HG03378 (cell line): ENCODE measurements around the gene GRM2.
"Not testable (repeated sequence)": the region's sequence is repeated elsewhere in the genome, so short reads cannot be mapped to it uniquely, and the experiment has no call there.

ENCODE experiments used
- ATAC-seq: cut with Tn5 transposase; IDR thresholded peaks from one replicate; pipeline ENCODE4 v1.9.1; 2021; ENCODE audit warnings: mild to moderate bottlenecking, moderate library complexity; ENCODE audit not compliant: unreplicated experiment

Gene GRM2

DNA sequence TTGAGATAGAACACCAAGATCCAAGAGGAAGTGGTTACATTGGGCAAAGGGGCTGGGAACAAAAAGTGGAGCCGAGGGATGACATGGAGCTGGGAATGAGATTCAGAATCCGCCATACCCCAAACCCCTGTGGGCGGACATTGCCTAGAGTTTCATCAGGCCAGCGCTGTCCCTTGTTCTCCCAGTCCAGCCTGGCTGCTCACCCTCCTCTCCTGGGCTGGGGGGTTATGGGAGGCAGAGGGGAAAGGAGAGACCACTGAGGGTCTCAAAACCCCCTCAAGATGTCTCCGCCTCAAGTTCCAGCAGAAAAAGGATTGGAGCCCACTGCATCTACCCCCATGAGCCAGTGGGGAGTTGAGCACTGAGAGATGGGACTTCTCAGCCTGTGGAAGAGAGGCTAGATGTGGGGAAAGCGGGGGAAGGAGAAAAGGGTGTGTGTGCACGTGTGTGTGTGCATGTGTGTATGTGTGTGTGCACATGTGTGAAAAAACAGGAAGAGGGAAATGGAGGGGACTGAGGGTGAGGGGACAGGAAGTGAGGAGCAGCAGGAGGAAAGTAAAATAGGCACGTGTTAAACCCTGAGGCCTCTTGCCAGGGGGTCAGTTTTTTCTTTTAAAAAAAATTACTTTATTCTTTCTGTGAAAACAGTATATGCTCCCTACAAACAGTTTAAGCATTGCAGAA is 14.3 kb downstream of the GRM2 start:
- no peak for ATAC-seq

DNA sequence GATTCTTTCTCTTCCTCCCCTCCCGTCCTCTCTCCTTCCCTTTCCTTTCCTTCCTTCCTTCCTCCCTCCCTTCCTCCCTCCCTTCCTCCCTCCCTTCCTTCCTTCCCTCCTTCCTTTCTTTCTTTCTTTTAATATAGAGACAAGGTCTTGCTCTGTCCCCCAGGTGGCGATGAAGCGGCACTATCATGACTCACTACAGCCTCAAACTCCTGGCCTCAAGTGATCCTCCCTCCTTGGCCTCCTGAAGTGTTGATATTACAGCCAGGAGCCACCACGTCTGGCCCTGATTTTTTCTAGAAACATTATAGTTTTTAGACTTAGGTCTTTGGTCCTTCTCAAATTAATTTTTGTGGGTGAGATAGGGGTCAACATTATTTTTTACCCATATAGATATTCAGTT is 15.5 kb downstream of the GRM2 start:
- no peak for ATAC-seq

DNA sequence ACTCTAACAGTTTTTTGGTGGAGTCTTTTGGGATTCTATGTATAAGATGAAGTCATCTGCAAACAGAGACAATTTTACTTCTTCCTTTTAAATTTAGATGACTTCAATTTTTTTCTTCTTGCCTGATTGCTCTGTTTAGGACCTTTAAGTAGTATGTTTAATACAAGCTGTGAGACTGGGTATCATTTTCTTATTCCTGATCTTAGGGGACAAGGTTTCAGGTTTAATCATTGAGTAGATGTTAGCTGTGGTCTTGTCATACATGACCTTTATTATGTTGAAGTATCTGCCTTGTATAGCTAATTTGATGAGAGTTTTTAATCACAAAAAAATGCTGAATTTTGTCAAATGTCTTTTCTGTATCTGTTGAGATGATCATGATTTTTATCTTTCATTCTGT is 20.6 kb downstream of the GRM2 start:
- ATAC-seq = no peak

DNA sequence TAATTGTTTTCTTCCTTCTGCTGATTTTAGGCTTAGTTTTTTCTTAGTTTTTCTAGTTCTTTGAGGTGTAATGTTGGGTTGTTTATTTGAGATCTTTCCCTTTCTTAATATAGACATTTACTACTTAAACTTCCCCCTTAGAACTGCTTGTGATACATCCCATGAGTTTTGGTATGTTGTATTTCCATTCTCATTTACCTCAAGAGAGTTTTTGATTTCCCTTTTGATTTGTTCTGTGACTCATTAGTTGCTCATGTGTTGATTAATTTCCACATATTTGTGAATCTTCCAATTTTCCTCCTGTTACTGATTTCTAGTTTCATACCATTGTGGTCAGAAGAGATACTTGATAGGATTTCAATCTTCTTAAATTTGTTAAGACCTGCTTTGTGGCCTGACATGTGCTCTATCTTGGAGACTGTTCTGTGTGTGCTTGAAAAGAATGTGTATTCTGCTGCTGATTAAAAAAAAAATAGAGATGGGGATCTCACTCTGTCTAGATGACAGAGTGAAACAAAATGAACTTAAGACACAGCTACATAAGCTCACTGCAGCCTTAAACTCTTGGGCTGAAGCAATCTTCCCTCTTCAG is 22.3 kb downstream of the GRM2 start:
- no peak for ATAC-seq

DNA sequence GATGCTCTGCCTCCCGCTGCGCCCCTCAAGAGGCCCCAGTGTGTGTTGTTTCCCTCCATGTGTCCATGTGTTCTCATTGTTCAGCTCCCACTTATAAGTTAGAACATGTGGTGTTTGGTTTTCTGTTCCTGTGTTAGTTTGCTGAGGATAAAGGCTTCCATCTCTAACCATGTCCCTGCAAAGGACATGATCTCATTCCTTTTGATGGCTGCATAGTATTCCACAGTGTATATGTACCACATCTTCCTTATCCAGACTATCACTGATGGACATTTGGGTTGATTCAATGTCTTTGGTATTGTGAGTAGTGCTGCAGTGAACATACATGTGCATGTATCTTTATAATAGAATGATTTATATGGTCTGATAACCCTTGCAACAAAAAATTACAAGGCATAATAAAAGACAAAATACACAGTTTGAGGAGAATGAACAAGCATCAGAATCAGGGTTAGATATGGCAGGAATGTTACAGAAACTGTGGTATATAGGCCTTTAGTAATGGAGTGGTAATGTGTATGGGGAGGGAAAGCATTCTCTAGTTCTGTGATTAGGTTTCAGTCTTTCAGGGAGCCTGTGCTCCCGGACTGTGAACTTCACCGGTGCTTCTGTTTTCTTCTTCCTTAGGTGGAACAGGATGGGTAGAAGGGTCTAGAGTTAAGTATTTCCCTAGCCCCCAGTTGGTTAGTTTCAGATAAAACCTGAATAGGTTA is 27.1 kb downstream of the GRM2 start:
- no peak for ATAC-seq

DNA sequence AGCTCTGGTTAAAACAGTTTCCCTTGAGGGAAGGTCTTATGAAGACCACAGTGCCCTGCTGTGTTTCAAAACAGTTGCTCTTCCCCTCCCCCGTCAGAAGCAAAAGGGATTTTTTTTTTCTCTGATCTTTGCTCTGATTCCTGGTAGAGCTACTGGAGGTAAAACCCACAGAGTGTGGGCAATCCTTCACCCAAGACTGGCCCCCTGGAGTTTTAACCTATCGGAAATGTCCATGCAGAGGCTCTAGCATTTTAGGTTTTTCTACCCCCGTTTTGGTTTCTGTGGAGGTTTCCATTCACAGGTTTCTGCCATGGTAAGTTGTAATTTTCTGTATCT is 27.7 kb downstream of the GRM2 start:
- ATAC-seq = no peak

DNA sequence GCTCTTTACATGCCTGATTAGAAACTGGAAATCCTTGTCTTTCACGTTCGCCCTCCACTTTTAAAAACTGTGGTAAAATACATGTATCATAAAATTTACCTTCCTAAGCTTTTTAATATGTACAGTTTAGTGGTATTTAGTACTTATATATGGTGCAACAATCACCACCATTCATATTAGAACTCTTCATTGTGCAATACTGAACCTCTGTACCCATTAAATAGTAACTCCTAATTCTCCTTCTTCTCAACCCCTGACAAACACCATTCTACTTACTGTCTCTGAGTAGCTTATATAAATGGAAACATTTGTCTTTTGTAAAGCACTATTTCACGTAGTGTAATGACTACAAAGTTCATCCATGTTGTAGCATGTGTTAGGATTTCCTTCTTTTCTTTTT is 28.2 kb downstream of the GRM2 start:
- ATAC-seq = no peak

DNA sequence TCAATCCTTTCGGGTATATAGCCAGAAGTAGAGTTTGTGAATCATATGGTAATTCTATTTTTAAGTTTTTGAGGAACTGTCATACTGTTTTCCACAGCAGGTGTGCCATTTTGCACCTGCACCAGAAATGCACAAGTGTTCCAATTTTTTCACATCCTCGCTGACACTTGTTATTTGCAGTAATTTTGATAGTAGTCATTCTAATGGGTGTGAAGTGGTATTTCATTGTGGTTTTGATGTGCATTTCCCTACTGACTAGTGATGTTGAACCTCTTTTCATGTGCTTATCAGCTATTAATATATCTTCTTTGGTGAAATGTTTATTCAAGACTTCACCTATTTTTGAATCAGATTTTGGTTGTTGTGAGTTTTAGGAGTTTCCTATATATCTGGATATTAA is 29.1 kb downstream of the GRM2 start:
- no peak for ATAC-seq

DNA sequence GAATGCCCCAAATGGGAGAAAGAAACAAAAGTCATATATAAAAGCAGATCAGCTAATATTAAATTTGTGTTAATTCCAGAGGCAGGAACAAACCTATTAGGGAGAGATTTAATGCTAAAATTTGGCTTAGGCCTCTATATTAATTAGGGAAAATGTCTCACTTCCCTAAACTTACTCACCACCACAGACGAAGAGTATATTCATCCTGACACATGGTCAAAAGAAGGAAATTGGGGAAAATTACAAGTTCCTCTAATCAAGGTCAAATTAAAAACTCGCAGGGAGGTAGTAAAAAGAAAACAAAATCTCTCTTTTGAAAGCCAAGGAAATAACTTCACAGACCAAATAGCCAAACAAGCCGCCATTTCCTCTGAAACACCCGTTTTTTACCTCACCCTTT is 32.2 kb downstream of the GRM2 start:
- no peak for ATAC-seq

DNA sequence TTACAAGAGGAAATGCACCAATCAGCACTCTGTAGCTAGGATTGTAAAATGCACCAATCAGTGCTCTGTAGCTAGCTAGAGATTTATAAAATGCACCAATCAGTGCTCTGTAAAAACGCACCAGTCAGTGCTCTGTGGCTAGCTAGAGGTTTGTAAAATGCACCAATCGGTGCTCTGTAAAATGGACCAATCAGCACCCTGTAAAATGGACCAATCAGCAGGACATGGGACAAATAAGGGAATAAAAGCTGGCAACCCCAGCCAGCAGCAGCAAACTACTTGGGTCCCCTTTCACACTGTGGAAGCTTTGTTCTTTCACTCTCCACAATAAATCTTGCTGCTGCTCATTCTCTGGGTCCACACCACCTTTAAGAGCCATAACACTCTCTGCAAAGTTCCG is 35.5 kb downstream of the GRM2 start:
- not testable (repeated sequence) for ATAC-seq

DNA sequence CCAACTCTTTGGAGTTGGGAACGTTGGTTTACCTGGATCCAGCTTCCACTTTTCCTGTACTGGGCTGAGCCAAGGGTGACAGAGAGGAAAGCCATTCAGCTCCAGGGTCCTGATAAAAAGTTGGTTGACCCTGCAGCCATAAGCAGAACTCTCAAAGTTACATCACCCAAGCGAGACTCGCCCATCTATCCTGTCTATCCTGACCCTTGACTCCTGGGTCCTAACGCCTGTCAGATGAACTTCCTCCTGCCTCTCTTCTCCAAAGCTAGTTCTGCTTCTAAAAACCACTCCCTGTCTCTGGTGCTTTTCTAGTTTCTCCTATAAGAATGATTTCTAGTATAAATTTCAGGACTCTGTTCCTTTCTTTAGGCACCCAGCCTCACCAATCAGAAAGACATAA is 36.1 kb downstream of the GRM2 start:
- not testable (repeated sequence) for ATAC-seq

DNA sequence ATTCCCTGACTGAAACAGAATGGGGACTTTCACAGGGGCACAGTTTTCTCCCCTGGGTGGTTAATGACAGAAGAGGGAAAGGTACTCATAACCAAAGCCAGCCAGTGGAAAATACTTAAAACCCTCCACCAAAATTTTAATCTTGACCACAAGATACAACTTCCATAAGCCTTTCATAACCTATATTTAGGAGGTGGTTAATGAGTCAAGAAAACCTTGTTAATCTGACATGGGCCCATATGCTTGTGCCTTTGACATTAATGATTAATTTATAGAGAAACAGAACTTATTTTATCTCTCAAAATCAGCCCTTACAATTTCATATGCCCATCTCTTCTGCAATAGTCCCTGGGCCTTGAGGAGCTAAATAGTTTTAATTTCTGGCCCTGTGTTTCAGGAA is 41.0 kb downstream of the GRM2 start:
- ATAC-seq = no peak

DNA sequence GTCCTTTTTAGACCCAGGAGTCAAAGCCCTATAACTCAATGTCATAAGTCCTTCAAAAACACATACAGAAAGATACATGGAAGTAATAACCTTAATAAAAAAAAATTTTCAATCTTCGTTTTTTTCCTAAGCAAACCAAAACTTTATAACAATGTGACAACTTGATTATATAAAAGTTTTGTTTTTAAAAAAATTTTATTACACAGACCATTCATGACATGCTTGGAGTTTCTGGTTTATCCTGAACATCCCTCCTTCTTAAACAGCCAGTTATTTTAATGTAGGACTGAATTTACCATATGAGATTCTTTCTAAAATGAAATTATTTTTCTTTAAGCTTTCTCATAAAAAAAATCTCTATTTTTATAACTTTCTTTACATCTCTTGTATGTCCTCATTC is 41.5 kb downstream of the GRM2 start:
- ATAC-seq = no peak

DNA sequence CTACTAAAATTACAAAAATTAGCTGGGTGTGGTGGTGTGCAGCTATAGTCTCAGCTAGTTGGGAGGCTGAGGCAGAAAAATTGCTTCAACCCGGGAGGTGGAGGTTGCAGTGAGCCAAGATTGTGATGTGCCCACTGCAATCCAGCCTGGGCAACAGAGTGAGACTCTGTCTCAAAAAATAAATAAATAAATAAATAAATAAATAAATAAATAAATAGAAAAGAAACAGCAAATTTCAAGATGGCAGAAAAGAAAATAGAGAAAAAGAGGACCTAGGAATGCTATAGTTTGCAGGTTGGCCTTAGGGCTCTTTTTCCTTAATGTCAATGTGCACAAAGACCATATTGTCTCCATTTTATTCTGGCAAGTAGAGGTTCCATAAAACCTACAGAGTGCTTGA is 44.0 kb downstream of the GRM2 start:
- ATAC-seq = no peak

DNA sequence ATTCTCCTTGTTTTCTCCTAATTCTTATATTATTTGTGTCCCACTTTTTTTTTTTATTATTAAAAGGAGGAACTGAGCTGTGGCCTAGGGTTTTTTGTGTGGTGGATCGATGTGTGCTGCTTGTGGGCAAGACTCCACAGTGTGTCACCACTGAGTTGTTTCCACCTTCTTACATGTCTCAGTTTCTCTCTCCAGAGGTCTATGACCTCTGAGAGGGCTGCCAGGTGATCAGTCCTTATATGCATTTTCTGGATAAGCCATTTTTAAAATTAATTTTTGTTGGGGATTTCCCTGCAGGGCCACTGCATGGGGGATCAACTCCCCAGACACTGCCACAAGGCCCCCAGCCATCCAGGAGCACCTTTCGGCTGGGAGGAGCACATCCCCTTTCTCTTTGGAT is 44.4 kb downstream of the GRM2 start:
- peak; percentile 51 for ATAC-seq

DNA sequence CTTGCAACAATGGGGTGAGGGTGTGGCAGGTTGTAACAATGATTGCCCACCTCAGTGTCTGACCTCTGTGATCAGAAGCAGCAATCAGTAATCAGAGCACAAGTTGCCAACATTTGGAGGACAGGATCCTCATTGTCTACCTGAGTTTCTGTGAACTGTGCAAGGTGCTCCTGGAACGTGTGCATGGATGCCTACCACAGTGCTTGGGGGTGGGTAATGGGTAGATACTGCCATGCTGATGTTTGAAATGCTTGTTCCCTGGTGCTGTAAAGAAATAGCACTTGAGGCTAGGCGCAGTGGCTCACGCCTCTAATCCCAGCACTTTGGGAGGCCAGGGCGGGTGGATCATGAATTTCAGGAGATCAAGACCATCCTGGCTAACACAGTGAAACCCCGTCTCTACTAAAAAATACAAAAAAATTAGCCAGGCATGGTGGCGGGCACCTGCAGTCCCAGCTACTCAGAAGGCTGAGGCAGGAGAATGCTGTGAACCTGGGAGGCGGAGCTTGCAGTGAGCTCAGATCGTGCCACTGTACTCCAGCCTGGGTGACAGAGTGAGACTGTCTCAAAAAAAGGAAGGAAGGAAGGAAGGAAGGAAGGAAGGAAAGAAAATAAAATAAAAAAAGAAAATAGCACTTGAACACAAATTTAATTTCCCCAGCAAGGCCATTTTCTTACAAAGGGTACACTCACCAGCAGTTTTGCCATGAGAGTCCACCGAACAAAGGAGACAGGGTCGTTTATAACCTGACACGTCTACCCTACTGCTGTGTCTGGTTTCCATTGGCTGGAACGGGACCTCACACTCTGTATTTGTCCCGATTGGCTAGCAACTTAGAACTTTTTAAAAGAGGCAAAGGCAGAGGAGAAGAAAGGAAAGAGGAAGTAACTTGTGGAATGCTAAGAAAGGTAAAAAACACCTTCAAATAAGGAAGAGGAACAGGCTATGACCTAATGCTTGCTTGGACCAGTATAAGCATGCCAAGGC is 47.2 kb downstream of the GRM2 start:
- not testable (repeated sequence) for ATAC-seq

DNA sequence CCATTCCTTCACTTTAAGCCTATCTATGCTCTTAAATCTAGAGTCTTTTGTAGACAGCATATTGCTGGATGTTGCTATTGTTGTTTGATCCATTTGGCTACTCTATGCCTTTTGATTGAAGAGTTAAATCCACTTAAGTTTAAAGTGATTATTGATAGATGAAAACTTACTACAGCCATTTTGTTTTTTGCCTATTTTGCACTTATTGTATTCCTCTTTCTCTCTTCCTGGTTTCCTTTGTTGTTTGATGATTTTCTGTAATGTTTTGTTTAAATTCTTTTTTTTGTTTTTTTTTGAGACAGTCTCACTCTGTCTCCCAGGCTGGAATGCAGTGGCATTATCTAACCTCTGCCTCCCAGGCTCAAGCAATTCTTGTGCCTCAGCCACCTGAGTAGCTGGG is 52.3 kb downstream of the GRM2 start:
- no peak for ATAC-seq
